NCI-H748 (cell line): ENCODE measurements around the gene TMEM201.

Experiments
- DNase-seq: peaks from one replicate; lab custom pipeline; 2025; ENCODE audit not compliant: unreplicated experiment; lab: John Stamatoyannopoulos, UW

The TMEM201 gene

GRCh38 chr1:9599741-9600140 is 11.0 kb downstream of the TMEM201 start:
- no peak for DNase-seq

DNA sequence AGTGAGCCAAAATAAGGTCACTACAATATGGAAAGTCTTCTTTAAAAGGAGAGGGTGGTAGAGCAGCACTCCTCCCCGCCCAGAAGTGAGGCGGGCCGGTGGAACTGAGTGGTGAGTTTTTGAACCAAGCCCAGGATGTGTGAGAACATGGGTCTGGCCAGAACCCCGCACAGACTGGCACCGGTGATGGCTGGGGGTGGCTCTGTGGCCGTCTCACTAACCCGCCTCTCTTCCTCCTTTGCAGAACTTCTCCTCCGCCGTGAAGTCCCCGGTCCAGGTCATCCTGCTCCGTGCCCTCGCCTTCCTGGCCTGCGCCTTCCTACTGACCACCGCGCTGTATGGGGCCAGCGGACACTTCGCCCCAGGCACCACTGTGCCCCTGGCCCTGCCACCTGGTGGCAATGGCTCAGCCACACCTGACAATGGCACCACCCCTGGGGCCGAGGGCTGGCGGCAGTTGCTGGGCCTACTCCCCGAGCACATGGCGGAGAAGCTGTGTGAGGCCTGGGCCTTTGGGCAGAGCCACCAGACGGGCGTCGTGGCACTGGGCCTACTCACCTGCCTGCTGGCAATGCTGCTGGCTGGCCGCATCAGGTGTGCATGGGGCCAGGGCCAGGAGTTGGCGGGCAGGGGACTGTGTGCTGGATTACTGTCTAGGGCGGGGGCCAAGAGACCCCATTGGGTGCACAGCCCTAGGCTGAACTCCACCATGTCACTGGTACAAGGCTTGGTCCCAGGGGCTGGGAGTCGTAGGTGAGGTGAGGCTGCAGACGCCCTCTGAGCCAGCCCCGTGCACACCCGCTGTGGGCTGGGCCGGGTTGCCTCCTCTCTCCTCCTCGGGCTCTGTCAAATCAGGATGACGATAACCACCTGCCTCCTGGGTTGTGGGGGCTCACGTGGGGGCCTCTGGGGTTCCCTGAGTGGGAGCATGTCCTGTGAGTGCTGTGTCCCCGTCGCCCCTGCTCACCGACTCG is 12.4 kb downstream of the TMEM201 start:
- no peak for DNase-seq

- no peak for DNase-seq
Measured at GRCh38 chr1:9601942-9602793, 13.5 kb downstream of the TMEM201 start.

DNA sequence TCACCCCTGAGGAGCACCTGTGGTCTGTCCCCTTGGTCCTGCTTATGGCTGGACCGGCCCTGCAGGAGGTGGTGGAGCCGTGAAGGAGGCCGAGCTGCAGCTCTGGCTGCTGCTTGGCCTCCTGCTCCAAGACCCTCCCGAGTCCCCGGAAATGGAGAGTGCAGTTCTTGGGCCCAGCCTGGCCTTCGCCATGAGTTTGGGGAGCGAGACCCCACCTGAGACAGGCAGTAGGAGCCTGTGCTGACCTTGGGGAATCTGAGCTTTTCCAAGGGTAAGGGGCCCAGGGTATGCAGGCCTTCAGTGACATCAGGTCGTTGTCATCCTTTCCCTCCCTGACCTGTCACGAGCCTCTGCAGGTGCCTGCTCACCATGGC is 14.1 kb downstream of the TMEM201 start:
- DNase-seq, result no peak

DNA sequence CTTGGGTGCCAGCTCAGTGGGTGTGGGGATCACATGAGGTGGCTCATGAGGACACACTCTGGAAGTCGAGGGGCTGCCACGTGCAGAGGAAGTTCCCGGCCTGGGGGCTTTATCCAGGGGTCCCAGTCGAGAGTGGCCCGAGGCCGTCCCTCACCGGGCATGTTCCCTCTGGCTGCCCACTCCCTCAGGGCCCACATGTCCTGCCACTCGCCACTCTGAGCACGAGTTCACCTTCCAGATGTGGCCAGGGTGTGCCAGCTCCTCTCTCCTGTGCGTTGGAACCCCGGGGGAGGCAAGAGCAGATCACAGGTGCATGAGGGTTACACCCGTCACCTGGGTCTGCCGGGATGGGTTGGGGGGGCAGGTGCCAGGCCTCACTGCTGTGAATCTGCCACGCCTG is 14.6 kb downstream of the TMEM201 start:
- no peak for DNase-seq

DNA sequence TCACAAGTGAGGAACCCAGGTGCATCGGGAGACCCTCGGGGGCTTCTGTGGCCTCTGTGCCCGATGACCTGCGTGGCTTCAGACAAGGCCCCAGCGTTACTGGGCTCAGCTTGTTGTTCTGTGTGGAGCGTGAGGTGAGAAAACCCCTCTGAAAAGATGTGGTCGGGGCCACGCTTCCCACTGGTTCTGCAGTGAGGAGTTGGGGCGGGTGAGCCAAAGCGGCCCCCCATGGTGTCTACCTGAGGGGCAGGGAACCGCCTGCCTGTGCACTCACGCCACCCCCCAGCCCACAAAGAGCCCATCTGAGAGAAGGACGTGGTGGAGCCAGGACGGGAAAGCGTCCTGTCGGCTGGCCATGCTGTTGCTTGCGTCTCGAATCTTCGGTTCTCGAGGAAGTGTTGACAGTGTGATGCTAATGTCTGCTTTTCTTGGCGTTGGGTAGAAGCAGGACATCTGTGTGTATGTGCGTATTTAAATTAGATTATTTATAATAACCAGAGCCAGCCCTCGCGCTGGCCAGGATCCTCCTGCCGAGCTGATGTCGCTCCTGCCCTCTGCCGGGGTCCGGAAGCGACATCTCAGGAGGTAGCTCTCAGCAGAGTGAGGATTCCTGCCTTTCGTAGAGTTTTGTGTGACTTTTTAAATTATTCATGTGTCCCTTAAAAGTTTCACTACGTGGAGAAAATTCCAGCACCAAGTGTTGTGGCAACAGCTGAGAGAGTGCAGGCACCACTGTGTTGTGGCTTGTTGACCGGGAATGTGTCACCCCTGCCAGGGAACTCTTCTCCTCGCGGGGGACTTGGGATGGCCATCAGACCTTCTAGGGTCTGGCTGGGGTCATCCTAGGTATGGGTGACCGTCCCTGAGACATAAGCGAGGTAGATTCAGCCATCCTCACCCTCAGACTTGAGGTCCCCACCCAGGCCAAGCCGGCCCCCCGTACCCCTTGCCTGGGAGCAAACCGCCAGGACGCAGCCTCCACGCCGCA is 15.3 kb downstream of the TMEM201 start:
- no peak for DNase-seq

DNA sequence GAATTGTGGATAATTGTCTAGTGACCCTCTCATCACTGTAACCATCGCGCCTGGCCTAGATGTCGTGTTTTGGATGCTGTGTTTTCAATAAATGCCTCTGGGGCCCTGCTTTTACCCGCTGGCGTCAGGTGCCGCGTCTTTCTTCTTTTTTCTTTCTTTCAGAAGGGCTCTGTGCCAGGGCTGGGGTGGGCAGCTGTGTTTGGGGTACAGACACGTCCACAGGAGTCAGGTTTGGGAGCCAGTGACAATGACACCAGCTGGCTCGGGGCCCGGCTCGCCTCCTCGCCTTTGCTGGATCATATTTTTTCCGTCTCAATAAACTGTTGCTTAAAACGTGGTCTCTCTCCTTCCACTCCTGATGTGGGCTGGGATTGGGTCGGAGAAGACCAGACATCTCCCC is 16.1 kb downstream of the TMEM201 start:
- DNase-seq, result no peak

DNA sequence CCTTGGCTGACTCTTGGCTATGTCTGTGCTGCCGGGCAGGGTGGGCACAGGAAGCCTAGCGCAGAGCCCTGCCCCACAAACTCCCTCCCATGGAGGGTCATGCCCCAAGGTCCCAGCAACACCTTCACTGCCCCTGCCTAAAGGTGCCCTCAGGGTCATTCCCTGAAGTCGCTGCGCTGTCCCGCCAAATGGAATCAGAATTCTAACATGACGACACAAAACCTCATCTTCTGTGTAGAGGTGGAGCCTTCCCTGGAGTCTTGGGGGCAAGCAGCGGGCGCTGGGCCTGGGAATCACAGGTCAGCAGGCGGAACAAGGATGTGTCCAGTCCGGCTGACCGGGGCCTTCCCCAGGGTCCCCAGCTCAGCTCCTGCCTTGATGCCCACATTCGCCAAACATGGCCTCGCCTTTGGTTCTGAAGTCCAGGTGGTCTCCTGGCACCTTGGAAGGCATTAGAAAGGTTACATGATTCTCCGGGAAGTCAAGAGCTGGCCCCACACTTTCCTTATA is 17.3 kb downstream of the TMEM201 start:
- DNase-seq, result no peak

- no peak for DNase-seq
Measured at GRCh38 chr1:9606458-9606857, 17.7 kb downstream of the TMEM201 start.

DNA sequence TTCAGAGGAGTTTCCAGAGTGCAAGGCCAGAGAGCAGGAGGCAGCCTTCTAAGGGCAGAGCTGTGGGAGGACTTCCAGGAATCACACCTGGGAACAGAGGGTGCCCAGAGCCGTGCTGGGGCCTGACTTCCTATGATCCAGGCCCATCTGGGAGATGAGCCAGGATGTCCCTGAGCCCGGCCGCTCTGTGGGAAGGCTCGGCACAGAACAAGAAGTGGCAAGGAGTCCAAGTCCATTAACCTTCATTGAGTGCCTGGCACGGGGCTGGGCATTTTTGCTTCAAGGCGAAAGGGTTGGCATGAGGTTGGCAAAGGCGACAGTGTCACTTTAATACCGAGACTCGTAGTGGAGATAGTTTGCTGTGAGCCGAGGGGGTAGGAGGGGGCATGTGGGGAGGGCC is 18.2 kb downstream of the TMEM201 start:
- DNase-seq, result no peak

DNA sequence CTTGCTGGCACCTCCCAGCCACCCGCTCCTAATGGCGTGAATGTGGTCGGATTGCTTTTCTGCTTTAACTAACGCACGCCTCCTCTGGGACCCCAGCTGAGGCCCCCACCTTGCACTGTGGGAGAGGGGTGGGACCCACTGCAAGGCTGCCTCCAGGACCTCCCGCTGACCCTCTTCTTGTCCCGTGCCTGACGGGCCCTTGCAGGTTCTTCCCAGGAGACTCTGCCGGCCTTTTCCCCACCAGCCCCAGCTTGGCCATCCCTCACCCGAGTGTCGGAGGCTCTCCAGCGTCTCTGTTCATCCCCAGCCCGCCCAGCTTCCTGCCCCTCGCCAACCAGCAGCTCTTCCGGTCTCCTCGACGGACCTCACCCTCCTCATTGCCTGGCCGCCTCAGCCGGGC is 18.6 kb downstream of the TMEM201 start:
- no peak for DNase-seq

DNA sequence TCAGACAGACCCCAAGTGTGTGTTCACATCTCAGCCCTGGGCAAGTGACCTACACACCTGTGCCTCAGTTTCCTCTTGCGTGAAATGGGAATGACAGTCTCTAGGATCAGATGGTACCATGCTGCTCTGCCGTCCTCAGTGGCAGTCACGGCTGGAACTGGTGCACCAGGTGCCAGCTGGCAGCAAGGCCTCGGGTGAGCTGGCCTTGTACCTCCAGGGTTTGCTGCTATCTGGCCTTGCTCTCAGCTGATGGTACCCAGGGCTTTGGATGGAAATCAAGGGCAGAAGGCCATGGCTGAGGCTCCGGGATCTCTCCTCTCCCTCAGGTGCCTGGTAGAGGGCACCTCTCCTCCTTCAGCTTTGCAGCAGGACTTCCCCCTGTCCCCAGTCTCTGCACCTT is 21.3 kb downstream of the TMEM201 start:
- DNase-seq, result no peak

DNA sequence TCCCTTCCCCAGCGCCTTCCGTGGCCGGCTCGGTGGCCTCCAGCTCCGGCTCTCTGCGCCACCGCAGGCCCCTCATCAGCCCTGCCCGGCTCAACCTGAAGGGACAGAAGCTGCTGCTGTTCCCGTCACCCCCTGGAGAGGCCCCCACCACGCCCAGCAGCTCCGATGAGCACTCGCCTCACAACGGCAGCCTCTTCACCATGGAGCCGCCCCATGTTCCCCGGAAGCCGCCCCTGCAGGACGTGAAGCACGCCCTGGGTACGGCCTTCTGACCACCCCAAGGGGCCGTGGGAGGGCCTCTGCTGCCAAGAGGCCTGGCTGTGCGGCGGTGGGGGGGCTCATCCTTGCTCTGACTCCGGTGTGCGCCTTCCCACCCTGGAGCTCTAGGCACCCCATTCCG is 21.8 kb downstream of the TMEM201 start:
- DNase-seq, result no peak

DNA sequence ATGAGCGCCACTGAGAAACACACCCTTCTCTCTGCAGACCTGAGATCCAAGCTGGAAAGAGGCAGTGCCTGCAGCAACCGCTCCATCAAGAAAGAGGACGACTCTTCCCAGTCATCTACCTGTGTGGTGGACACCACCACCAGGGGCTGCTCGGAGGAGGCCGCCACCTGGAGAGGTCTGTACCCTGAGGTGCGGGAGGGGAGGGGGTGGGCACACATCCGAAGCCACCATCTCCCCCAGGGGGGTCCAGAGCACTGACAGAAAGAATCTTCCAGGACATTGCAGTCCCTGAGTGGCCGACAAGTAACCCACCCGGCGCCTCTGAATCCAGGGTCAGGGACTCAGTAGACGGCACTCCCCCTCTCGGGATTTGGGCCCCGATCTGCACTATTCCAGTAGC is 23.0 kb downstream of the TMEM201 start:
- DNase-seq, result no peak

- no peak for DNase-seq
Measured at GRCh38 chr1:9612162-9612845, 23.6 kb downstream of the TMEM201 start.

GRCh38 chr1:9612871-9613624 is 24.3 kb downstream of the TMEM201 start:
- no peak for DNase-seq

DNA sequence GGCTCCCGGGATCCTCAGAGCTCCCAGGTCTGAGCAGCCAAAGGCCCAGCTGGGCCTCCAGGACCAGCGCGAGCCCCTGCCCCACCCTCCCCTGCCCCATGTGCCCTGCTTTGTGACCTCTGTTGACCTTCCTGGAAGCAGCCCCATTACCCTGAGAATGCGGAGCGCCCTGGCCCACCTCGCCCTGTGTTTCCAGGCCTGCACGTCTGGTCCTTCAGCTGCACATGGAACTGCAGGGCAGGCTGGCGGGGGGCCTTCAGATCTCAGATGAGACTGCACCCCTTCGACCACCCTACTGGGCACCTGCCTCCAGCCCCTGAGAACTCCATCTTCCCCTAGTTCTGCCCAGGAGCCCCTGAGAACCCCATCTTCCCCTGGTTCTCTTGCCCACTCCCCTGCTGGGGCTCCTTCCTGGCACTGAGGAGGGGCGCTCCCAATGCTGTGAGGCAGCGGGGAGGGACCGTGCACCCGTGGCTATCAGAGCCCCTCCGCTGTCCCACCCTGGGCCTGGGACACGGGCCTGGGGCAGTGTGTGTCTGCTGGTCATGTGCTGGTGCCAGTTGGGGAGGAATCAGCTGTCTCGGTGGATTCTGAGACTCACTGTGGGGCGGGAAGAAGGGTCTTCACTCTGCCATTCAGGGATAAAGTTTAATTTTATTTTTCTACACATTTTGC is 25.1 kb downstream of the TMEM201 start:
- no peak for DNase-seq

DNA sequence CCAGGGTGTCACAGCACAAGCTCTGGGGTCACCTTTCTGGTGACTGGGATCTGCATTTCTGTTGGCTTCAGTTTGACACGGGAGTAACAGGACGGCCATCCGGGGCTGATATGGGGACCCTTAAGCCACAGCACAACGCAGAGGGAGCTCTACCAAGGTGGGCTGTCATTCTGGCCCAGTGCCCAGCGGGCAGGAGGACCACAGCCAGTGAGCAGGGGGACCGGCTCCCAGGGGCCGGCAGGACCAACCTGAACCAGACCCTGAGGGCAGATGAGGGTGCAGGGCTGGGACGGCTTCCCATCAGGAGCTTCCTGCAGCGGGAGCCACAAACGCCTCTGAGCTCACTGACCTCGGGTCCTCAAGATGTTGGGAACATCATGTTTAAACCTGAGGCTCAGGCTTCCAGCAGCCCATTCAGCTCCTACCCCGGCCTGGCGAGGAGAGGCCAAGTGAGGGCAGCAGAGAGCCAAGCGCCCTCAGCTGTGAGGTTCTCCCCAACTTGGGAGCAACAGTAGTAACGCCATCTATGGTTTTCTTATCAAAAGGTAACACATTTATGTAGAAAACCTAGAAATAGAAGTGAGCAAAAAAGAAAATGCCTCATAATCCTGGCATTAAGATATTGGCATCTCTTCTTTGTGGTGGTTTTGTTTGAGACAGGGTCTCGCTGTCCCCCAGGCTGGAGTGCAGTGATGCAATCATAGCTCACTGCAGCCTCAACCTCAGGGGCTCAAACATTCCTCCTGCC is 26.8 kb downstream of the TMEM201 start:
- DNase-seq, result peak; percentile 3
